GM18526 (cell line): ENCODE measurements around the gene SMPD2.

Source experiments
- POLR2A ChIP-seq: IDR thresholded peaks from 3 replicates; pipeline ENCODE4 v1.6.1; 2011; ENCODE audit not compliant: insufficient read length; ENCODE audit errors: extremely low read depth

SMPD2 gene

GRCh38 chr6:109485266-109485935 lies 44.9 kb downstream of the SMPD2 start:
- TF ChIP-seq POLR2A = no peak

GRCh38 chr6:109486068-109486467 lies 45.5 kb downstream of the SMPD2 start:
- TF ChIP-seq POLR2A = no peak

GRCh38 chr6:109488001-109488400 lies 47.5 kb downstream of the SMPD2 start:
- no peak for TF ChIP-seq POLR2A

GRCh38 chr6:109490713-109491112 lies 50.2 kb downstream of the SMPD2 start:
- no peak for TF ChIP-seq POLR2A

GRCh38 chr6:109491207-109491938 lies 50.8 kb downstream of the SMPD2 start:
- TF ChIP-seq POLR2A = no peak
